ENCODE results near the gene RBM23. TPM values are rescaled to one million over a fixed set of nuclear protein-coding genes. Genes with fewer than 3 reads are reported as not detected.

RBM23 gene
- polyA plus RNA-seq, 3 donors, result 76.7 to 89.7 (median 85.7) TPM

GRCh38 chr14:22844221-22845102, 74.5 kb downstream of the RBM23 start:
- H3K4me3 ChIP-seq (replicated peaks in 1 of 3; ENCODE audit: low read depth in 2 of 3, low read length in 3 of 3), result no peak overlapping the region
- no peak overlapping the region for H2AFZ ChIP-seq (ENCODE audit: insufficient read depth, low read depth, low read length, poor library complexity, severe bottlenecking)
- H3K4me1 Mint-ChIP-seq, result peaks cover 24% of the 10 kb centered on the region
- DNase-seq, result no peak
- no peaks in the 10 kb centered on the region for H4K20me1 ChIP-seq (ENCODE audit: insufficient read depth, low read length)
- no peak overlapping the region for H3K9ac ChIP-seq (ENCODE audit: insufficient read depth, low read length, poor library complexity, severe bottlenecking)
- peaks cover 0 to 9% (median 5%) of the 10 kb centered on the region in 7 donors for H3K9me3 Mint-ChIP-seq
- H3K9me3 ChIP-seq (replicated peaks in 1 of 2; ENCODE audit: control insufficient read depth in 1 of 2, insufficient read depth in 1 of 2, low read length in 2 of 2), result peaks cover 0 to 3% of the 10 kb centered on the region in 2 donors
- H3K36me3 ChIP-seq (replicated peaks in 1 of 2; ENCODE audit: control insufficient read depth in 1 of 2, insufficient read depth in 2 of 2, low read length in 2 of 2), result no peaks in the 10 kb centered on the region
- peaks cover 8 to 11% of the 10 kb centered on the region in 2 donors for H3K36me3 Mint-ChIP-seq
- H3K27ac ChIP-seq (ENCODE audit: low read depth in 1 of 2, low read length in 2 of 2), result no peak overlapping the region
- H3K27ac Mint-ChIP-seq, result no peak overlapping the region
- 98% methylated on average over 14 of the region's 22 CpGs for WGBS (ENCODE audit: insufficient coverage)
- no peaks in the 10 kb centered on the region for H3K79me2 ChIP-seq (ENCODE audit: insufficient read depth, low read length)
- peaks cover 15 to 22% of the 10 kb centered on the region in 2 donors for H3K4me1 ChIP-seq (ENCODE audit: control insufficient read depth in 1 of 2, insufficient read depth in 2 of 2, low read length in 2 of 2)
- H3K27me3 Mint-ChIP-seq (ENCODE audit: low read depth in 3 of 3), result peaks cover 5 to 35% (median 13%) of the 10 kb centered on the region in 3 donors
- H3K4me2 ChIP-seq (replicated peaks; ENCODE audit: extremely low read depth, low read length, poor library complexity, severe bottlenecking), result no peak overlapping the region
- intact Hi-C loops (cut with micrococcal nuclease), result no loop called here
- H3K4me3 Mint-ChIP-seq, result no peak overlapping the region
- TF ChIP-seq CTCF (IDR thresholded peaks at IDR 0.05), result no peak
- peaks cover 0 to 5% of the 10 kb centered on the region in 2 donors for H3K27me3 ChIP-seq (ENCODE audit: control insufficient read depth in 2 of 2, insufficient read depth in 2 of 2, low read length in 2 of 2)

Small RNAs within 50 kb of the gene (small RNA-seq; reads per million reads assigned to genes)
- not detected for gene RF00019 (ENCODE audit: insufficient read length, low read depth)

Other genes with a start within 250 kb of the RBM23 start
- 100 to 1,000 TPM in 1 of 3 donors, 10 to 100 TPM in 2; 61.2 to 264 (median 86.9) TPM for gene OXA1L, start 152.5 kb downstream of the RBM23 start, polyA plus RNA-seq
- 100 to 1,000 TPM; 262 to 425 (median 371) TPM for gene SLC7A7, start 103.7 kb downstream of the RBM23 start, polyA plus RNA-seq
- gene MRPL52, start 89.3 kb downstream of the RBM23 start, polyA plus RNA-seq, result 100 to 1,000 TPM in 2 of 3 donors, 10 to 100 TPM in 1; 32.3 to 164 (median 130) TPM
- 1 to 10 TPM in 1 of 3 donors, under 1 TPM in 2; 0.14 to 4.6 (median 0.44) TPM for gene MMP14, start 82.6 kb downstream of the RBM23 start, polyA plus RNA-seq
- 10 to 100 TPM; 39.0 to 65.1 (median 51.5) TPM for gene LRP10, start 47.4 kb downstream of the RBM23 start, polyA plus RNA-seq
- 1 to 10 TPM in 1 of 3 donors, not detected in 2; 1.8 TPM for gene REM2, start 35.9 kb downstream of the RBM23 start, polyA plus RNA-seq
- 10 to 100 TPM; 38.7 to 44.4 (median 44.1) TPM for gene PRMT5, start 10.2 kb upstream of the RBM23 start, polyA plus RNA-seq
- 10 to 100 TPM; 57.3 to 79.7 (median 69.5) TPM for gene HAUS4, start 37.9 kb upstream of the RBM23 start, polyA plus RNA-seq
- under 1 TPM in 1 of 3 donors, not detected in 2; 0.04 TPM for gene AJUBA, start 63.4 kb upstream of the RBM23 start, polyA plus RNA-seq
- 10 to 100 TPM in 1 of 3 donors, 1 to 10 TPM in 2; 2.5 to 17.6 (median 3.7) TPM for gene C14orf93, start 91.0 kb upstream of the RBM23 start, polyA plus RNA-seq
- 10 to 100 TPM; 16.8 to 61.8 (median 57.6) TPM for gene PSMB5, start 115.8 kb upstream of the RBM23 start, polyA plus RNA-seq
- not detected for gene PSMB11, start 123.1 kb upstream of the RBM23 start, polyA plus RNA-seq
- gene CDH24, start 138.4 kb upstream of the RBM23 start, polyA plus RNA-seq, result under 1 TPM in 2 of 3 donors, not detected in 1; 0.13 to 0.14 TPM
- 100 to 1,000 TPM in 1 of 3 donors, 1 to 10 TPM in 2; 2.8 to 159 (median 5.4) TPM for gene ACIN1, start 176.0 kb upstream of the RBM23 start, polyA plus RNA-seq
- 100 to 1,000 TPM in 2 of 3 donors, 10 to 100 TPM in 1; 17.5 to 110 (median 106) TPM for gene C14orf119, start 176.4 kb upstream of the RBM23 start, polyA plus RNA-seq
- gene CIROP, start 185.8 kb upstream of the RBM23 start, polyA plus RNA-seq, result not detected
- gene CEBPE, start 200.1 kb upstream of the RBM23 start, polyA plus RNA-seq, result 1 to 10 TPM in 2 of 3 donors, under 1 TPM in 1; 0.73 to 1.5 (median 1.3) TPM

Measured in CD14-positive monocyte (primary cell).